ENCODE data around the gene UGT1A5. TPM values are rescaled to one million over a fixed set of nuclear protein-coding genes. Genes with fewer than 3 reads are reported as not detected.

Gene UGT1A5
- total RNA-seq, 2 donors from 2014 or later, result not detected

DNA sequence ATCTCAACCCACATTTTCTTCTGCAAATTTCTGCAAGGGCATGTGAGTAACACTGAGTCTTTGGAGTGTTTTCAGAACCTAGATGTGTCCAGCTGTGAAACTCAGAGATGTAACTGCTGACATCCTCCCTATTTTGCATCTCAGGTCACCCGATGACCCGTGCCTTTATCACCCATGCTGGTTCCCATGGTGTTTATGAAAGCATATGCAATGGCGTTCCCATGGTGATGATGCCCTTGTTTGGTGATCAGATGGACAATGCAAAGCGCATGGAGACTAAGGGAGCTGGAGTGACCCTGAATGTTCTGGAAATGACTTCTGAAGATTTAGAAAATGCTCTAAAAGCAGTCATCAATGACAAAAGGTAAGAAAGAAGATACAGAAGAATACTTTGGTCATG lies 55.4 kb downstream of the UGT1A5 start:
- H3K27me3 Mint-ChIP-seq (ENCODE audit: insufficient read depth), result peaks cover 3% of the 10 kb centered on the region

DNA sequence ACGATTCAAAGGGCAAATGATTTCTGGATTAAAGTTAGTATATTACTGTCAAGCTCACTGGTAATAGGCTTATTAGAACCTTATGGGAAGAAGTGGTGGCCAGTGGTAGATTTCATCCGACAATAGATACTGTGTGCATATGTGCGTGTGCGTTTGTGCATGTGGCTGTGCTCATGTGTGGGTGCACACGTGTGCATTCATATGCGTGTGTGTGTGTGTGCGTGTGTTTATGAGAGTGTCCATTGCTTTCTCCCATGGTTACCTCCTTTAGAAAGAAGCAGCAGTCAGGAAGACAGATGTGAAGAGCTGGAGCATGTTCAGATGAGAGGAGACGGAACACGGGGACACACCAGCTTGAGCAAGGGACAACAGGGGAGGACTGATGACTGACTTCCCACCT lies 56.6 kb downstream of the UGT1A5 start:
- no peaks in the 10 kb centered on the region for H3K36me3 ChIP-seq (ENCODE audit: control insufficient read depth, insufficient read depth, low read length)
- H3K4me1 ChIP-seq (ENCODE audit: control insufficient read depth, insufficient read depth, low read length), result no peaks in the 10 kb centered on the region
- H3K27me3 ChIP-seq (ENCODE audit: control insufficient read depth, insufficient read depth, low read length, poor library complexity, severe bottlenecking), result peaks cover 3% of the 10 kb centered on the region
- no peak overlapping the region for H3K27ac ChIP-seq (ENCODE audit: low read depth, low read length)
- H3K4me1 Mint-ChIP-seq, result no peaks in the 10 kb centered on the region
- H3K36me3 Mint-ChIP-seq (ENCODE audit: low read depth), result no peaks in the 10 kb centered on the region
- DNase-seq, result no peak
- no peak overlapping the region for H3K27ac Mint-ChIP-seq
- no peak overlapping the region for H3K9ac ChIP-seq (ENCODE audit: extremely low read depth, low read length, poor library complexity, severe bottlenecking)
- WGBS, 2 experiments (ENCODE audit: insufficient coverage in 1 of 2, insufficient read length in 1 of 2), result 88 to 93% methylated on average over 9 of the region's 9 CpGs
- H3K9me3 ChIP-seq (ENCODE audit: control insufficient read depth, low read length), result no peaks in the 10 kb centered on the region
- H3K9me3 Mint-ChIP-seq, result peaks cover 5% of the 10 kb centered on the region
- H3K4me3 ChIP-seq (ENCODE audit: low read length), result no peak overlapping the region
- H3K4me3 Mint-ChIP-seq, result no peak overlapping the region
- TF ChIP-seq, protein P1, sequence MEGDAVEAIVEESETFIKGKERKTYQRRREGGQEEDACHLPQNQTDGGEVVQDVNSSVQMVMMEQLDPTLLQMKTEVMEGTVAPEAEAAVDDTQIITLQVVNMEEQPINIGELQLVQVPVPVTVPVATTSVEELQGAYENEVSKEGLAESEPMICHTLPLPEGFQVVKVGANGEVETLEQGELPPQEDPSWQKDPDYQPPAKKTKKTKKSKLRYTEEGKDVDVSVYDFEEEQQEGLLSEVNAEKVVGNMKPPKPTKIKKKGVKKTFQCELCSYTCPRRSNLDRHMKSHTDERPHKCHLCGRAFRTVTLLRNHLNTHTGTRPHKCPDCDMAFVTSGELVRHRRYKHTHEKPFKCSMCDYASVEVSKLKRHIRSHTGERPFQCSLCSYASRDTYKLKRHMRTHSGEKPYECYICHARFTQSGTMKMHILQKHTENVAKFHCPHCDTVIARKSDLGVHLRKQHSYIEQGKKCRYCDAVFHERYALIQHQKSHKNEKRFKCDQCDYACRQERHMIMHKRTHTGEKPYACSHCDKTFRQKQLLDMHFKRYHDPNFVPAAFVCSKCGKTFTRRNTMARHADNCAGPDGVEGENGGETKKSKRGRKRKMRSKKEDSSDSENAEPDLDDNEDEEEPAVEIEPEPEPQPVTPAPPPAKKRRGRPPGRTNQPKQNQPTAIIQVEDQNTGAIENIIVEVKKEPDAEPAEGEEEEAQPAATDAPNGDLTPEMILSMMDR (conservative IDR thresholded peaks at IDR 0.05), result no peak
- no peaks in the 10 kb centered on the region for H3K27me3 Mint-ChIP-seq (ENCODE audit: insufficient read depth)

More for the DNA sequence above, 55.4 kb downstream of the UGT1A5 start:
- TF ChIP-seq, protein P1 (conservative IDR thresholded peaks at IDR 0.05), result no peak
- no peak overlapping the region for H3K9ac ChIP-seq (ENCODE audit: extremely low read depth, low read length, poor library complexity, severe bottlenecking)
- no peaks in the 10 kb centered on the region for H3K9me3 ChIP-seq (ENCODE audit: control insufficient read depth, low read length)
- H3K4me3 ChIP-seq (ENCODE audit: low read length), result no peak overlapping the region
- peaks cover 14% of the 10 kb centered on the region for H3K27me3 ChIP-seq (ENCODE audit: control insufficient read depth, insufficient read depth, low read length, poor library complexity, severe bottlenecking)
- no peaks in the 10 kb centered on the region for H3K36me3 ChIP-seq (ENCODE audit: control insufficient read depth, insufficient read depth, low read length)
- Mint-ChIP-seq H3K4me1 (no peaks in the 10 kb centered on the region), H3K9me3 (peaks cover 5% of the 10 kb centered on the region), H3K36me3 (ENCODE audit: low read depth) (no peaks in the 10 kb centered on the region), H3K27ac (no peak overlapping the region), H3K4me3 (no peak overlapping the region)
- H3K4me1 ChIP-seq (ENCODE audit: control insufficient read depth, insufficient read depth, low read length), result no peaks in the 10 kb centered on the region
- no peak for DNase-seq
- H3K27ac ChIP-seq (ENCODE audit: low read depth, low read length), result no peak overlapping the region
- 68 to 82% methylated on average over 4 of the region's 4 CpGs for WGBS, 2 experiments (ENCODE audit: insufficient coverage in 1 of 2, insufficient read length in 1 of 2)

DNA sequence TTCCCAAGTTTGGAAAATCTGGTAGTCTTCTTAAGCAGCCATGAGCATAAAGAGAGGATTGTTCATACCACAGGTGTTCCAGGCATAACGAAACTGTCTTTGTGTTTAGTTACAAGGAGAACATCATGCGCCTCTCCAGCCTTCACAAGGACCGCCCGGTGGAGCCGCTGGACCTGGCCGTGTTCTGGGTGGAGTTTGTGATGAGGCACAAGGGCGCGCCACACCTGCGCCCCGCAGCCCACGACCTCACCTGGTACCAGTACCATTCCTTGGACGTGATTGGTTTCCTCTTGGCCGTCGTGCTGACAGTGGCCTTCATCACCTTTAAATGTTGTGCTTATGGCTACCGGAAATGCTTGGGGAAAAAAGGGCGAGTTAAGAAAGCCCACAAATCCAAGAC lies 59.4 kb downstream of the UGT1A5 start:
- no peak overlapping the region for H3K4me3 ChIP-seq (ENCODE audit: low read length)
- TF ChIP-seq, protein P1 (conservative IDR thresholded peaks at IDR 0.05), result no peak
- Mint-ChIP-seq H3K27me3 (ENCODE audit: insufficient read depth) (no peaks in the 10 kb centered on the region), H3K27ac (no peak overlapping the region), H3K9me3 (peaks cover 26% of the 10 kb centered on the region), H3K4me1 (no peaks in the 10 kb centered on the region), H3K4me3 (no peak overlapping the region), H3K36me3 (ENCODE audit: low read depth) (no peaks in the 10 kb centered on the region)
- H3K4me1 ChIP-seq (ENCODE audit: control insufficient read depth, insufficient read depth, low read length), result no peaks in the 10 kb centered on the region
- H3K9me3 ChIP-seq (ENCODE audit: control insufficient read depth, low read length), result peaks cover 10% of the 10 kb centered on the region
- no peak overlapping the region for H3K9ac ChIP-seq (ENCODE audit: extremely low read depth, low read length, poor library complexity, severe bottlenecking)
- no peaks in the 10 kb centered on the region for H3K27me3 ChIP-seq (ENCODE audit: control insufficient read depth, insufficient read depth, low read length, poor library complexity, severe bottlenecking)
- 92 to 96% methylated on average over 11 to 16 of the region's 16 CpGs for WGBS, 2 experiments (ENCODE audit: insufficient coverage in 1 of 2, insufficient read length in 1 of 2)
- DNase-seq, result no peak
- H3K27ac ChIP-seq (ENCODE audit: low read depth, low read length), result no peak overlapping the region
- no peaks in the 10 kb centered on the region for H3K36me3 ChIP-seq (ENCODE audit: control insufficient read depth, insufficient read depth, low read length)

All from endodermal cell (in vitro differentiated cells).